ENCODE results near the gene EPAS1.

GRCh38 chr2:46411245-46411641, 114.0 kb downstream of the EPAS1 start:
- TF ChIP-seq, protein P1, sequence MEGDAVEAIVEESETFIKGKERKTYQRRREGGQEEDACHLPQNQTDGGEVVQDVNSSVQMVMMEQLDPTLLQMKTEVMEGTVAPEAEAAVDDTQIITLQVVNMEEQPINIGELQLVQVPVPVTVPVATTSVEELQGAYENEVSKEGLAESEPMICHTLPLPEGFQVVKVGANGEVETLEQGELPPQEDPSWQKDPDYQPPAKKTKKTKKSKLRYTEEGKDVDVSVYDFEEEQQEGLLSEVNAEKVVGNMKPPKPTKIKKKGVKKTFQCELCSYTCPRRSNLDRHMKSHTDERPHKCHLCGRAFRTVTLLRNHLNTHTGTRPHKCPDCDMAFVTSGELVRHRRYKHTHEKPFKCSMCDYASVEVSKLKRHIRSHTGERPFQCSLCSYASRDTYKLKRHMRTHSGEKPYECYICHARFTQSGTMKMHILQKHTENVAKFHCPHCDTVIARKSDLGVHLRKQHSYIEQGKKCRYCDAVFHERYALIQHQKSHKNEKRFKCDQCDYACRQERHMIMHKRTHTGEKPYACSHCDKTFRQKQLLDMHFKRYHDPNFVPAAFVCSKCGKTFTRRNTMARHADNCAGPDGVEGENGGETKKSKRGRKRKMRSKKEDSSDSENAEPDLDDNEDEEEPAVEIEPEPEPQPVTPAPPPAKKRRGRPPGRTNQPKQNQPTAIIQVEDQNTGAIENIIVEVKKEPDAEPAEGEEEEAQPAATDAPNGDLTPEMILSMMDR (IDR thresholded peaks at IDR 0.05): no peak
- TF ChIP-seq POLR2A (IDR thresholded peaks at IDR 0.05): no peak

All from adrenal gland (tissue), 5 donors.